PFSK-1 (cell line): ENCODE data around the gene TACC3.
A peak's percentile ranks its signal among the peaks of the same experiment; 100 is the strongest.

ENCODE experiments used
- FOXP2 ChIP-seq: optimal IDR thresholded peaks from 2 replicates; pipeline ENCODE3; 2011; ENCODE audit warnings: borderline replicate concordance, control low read depth, inconsistent platforms; ENCODE audit not compliant: insufficient read depth; ENCODE audit errors: extremely low read length, extremely low read depth
- POLR2AphosphoS5 ChIP-seq: IDR thresholded peaks from 2 replicates; pipeline ENCODE4 v1.6.1; 2012; ENCODE audit warnings: low read depth, mild to moderate bottlenecking, control low read depth, low read length, moderate library complexity
- REST ChIP-seq, 2 experiments: IDR thresholded peaks; 2 replicates each; pipeline versions ENCODE4 v1.6.1 to v1.8.0; 2011 to 2012; ENCODE audit warnings: low read depth in 2 of 2, low read length in 2 of 2, control low read depth in 1 of 2, inconsistent platforms in 1 of 2, mild to moderate bottlenecking in 1 of 2, moderate library complexity in 1 of 2; ENCODE audit not compliant: insufficient read depth in 1 of 2
- SIN3A ChIP-seq: IDR thresholded peaks from 2 replicates; pipeline ENCODE4 v1.6.1; 2012; ENCODE audit warnings: mild to moderate bottlenecking, low read length, moderate library complexity, borderline replicate concordance; ENCODE audit not compliant: insufficient read depth
- TAF1 ChIP-seq: IDR thresholded peaks from 2 replicates; pipeline ENCODE4 v1.6.1; 2012; ENCODE audit warnings: low read length, control low read depth, borderline replicate concordance; ENCODE audit not compliant: insufficient read depth

Gene TACC3

GRCh38 chr4:1718095-1718850 lies 3.0 kb upstream of the TACC3 start:
- no peak for TF ChIP-seq FOXP2
- TF ChIP-seq POLR2AphosphoS5: no peak
- TF ChIP-seq REST (IDR thresholded peaks at IDR 0.05; ENCODE audit: insufficient read depth in 1 of 2, low read depth in 2 of 2, low read length in 2 of 2): no peak
- TF ChIP-seq SIN3A: no peak
- TF ChIP-seq TAF1: no peak

GRCh38 chr4:1720163-1720983 lies 948 bp upstream of the TACC3 start:
- TF ChIP-seq REST (IDR thresholded peaks at IDR 0.05; ENCODE audit: insufficient read depth in 1 of 2, low read depth in 2 of 2, low read length in 2 of 2) (no peak), POLR2AphosphoS5 (0 out of 2 replicates have a peak, but pooled peaks have one; percentile 5)

- TF ChIP-seq POLR2AphosphoS5 (0 out of 2 replicates have a peak, but pooled peaks have one; percentile 8), FOXP2 (no peak), TAF1 (no peak), SIN3A (no peak)
These were observed 587 bp downstream of the TACC3 start for GRCh38 chr4:1721666-1722550.

GRCh38 chr4:1722551-1723118 lies 1.3 kb downstream of the TACC3 start:
- TF ChIP-seq POLR2AphosphoS5: no peak
- no peak for TF ChIP-seq REST (IDR thresholded peaks at IDR 0.05; ENCODE audit: insufficient read depth in 1 of 2, low read depth in 2 of 2, low read length in 2 of 2)
- no peak for TF ChIP-seq SIN3A
- no peak for TF ChIP-seq FOXP2
- TF ChIP-seq TAF1: no peak
